ENCODE measurements around the gene ALAS1. TPM values are rescaled to one million over a fixed set of nuclear protein-coding genes. Genes with fewer than 3 reads are reported as not detected.

ALAS1 gene
- polyA plus RNA-seq, 3 donors = 46.4 to 49.2 (median 47.6) TPM

GRCh38 chr3:52240059-52240885, 42.3 kb downstream of the ALAS1 start:
- DNase-seq (ENCODE audit: extremely low read depth in 1 of 11, low read depth in 9 of 11, low spot score in 4 of 11) = no peak

- DNase-seq (ENCODE audit: extremely low read depth in 1 of 11, low read depth in 9 of 11, low spot score in 4 of 11) = no peak
Observed at GRCh38 chr3:52240886-52241370, 43.0 kb downstream of the ALAS1 start.

GRCh38 chr3:52242039-52242438, 44.1 kb downstream of the ALAS1 start:
- no peak for DNase-seq (ENCODE audit: extremely low read depth in 1 of 11, low read depth in 9 of 11, low spot score in 4 of 11)

GRCh38 chr3:52243791-52244628, 46.0 kb downstream of the ALAS1 start:
- no peak for DNase-seq (ENCODE audit: extremely low read depth in 1 of 11, low read depth in 9 of 11, low spot score in 4 of 11)

- DNase-seq (ENCODE audit: extremely low read depth in 1 of 11, low read depth in 9 of 11, low spot score in 4 of 11) = peak in 3 of 11 donors; percentile 34 to 45 (median 44)
Observed at GRCh38 chr3:52245322-52246263, 47.6 kb downstream of the ALAS1 start, which contains the start of gene PPM1M. PPM1M (plus strand) TSS chr3:52245759; CDS start chr3:52245825, 66 bp downstream.

- DNase-seq (ENCODE audit: extremely low read depth in 1 of 11, low read depth in 9 of 11, low spot score in 4 of 11) = no peak
Observed at GRCh38 chr3:52246264-52246620, 48.3 kb downstream of the ALAS1 start.

- DNase-seq (ENCODE audit: extremely low read depth in 1 of 11, low read depth in 9 of 11, low spot score in 4 of 11) = no peak
Observed at GRCh38 chr3:52246728-52247408, 48.9 kb downstream of the ALAS1 start.

GRCh38 chr3:52247409-52248164, 49.6 kb downstream of the ALAS1 start:
- no peak for DNase-seq (ENCODE audit: extremely low read depth in 1 of 11, low read depth in 9 of 11, low spot score in 4 of 11)

GRCh38 chr3:52248165-52248541, 50.2 kb downstream of the ALAS1 start:
- DNase-seq (ENCODE audit: extremely low read depth in 1 of 11, low read depth in 9 of 11, low spot score in 4 of 11) = no peak

- DNase-seq (ENCODE audit: extremely low read depth in 1 of 11, low read depth in 9 of 11, low spot score in 4 of 11) = no peak
Observed at GRCh38 chr3:52248816-52249547, 51.0 kb downstream of the ALAS1 start.

- DNase-seq (ENCODE audit: extremely low read depth in 1 of 11, low read depth in 9 of 11, low spot score in 4 of 11) = no peak
Observed at GRCh38 chr3:52249683-52250082, 51.7 kb downstream of the ALAS1 start.

- no peak for DNase-seq (ENCODE audit: extremely low read depth in 1 of 11, low read depth in 9 of 11, low spot score in 4 of 11)
Observed at GRCh38 chr3:52250122-52250521, 52.2 kb downstream of the ALAS1 start.

GRCh38 chr3:52253314-52254304, 55.6 kb downstream of the ALAS1 start:
- DNase-seq (ENCODE audit: extremely low read depth in 1 of 11, low read depth in 9 of 11, low spot score in 4 of 11) = no peak

- DNase-seq (ENCODE audit: extremely low read depth in 1 of 11, low read depth in 9 of 11, low spot score in 4 of 11) = no peak
Observed at GRCh38 chr3:52254608-52255007, 56.6 kb downstream of the ALAS1 start.

- DNase-seq (ENCODE audit: extremely low read depth in 1 of 11, low read depth in 9 of 11, low spot score in 4 of 11) = no peak
Observed at GRCh38 chr3:52256159-52256558, 58.2 kb downstream of the ALAS1 start.

GRCh38 chr3:52256622-52257021, 58.7 kb downstream of the ALAS1 start:
- no peak for DNase-seq (ENCODE audit: extremely low read depth in 1 of 11, low read depth in 9 of 11, low spot score in 4 of 11)
